Measurements from ENCODE around the gene GFPT2.

Gene GFPT2

GRCh38 chr5:180323160-180323559, 30.0 kb downstream of the GFPT2 start:
- TF ChIP-seq CTCF (IDR thresholded peaks at IDR 0.05), result no peak
- Histone ChIP-seq H3K27ac (no peak overlapping the region), H3K4me3 (no peak overlapping the region)
- no peak for DNase-seq (ENCODE audit: low spot score)

- no peak overlapping the region for H3K4me3 ChIP-seq
- TF ChIP-seq CTCF (IDR thresholded peaks at IDR 0.05), result no peak
- DNase-seq (ENCODE audit: low spot score), result no peak
- H3K27ac ChIP-seq, result no peak overlapping the region
These were observed 34.6 kb downstream of the GFPT2 start for GRCh38 chr5:180318456-180319089.

GRCh38 chr5:180316586-180316985, 36.5 kb downstream of the GFPT2 start:
- no peak for TF ChIP-seq CTCF (IDR thresholded peaks at IDR 0.05)
- DNase-seq (ENCODE audit: low spot score), result no peak

GRCh38 chr5:180315762-180316212, 37.3 kb downstream of the GFPT2 start:
- no peak for DNase-seq (ENCODE audit: low spot score)
- Histone ChIP-seq H3K27ac (no peak overlapping the region), H3K4me3 (no peak overlapping the region)
- peak; percentile 66 for TF ChIP-seq CTCF (IDR thresholded peaks at IDR 0.05)

More at GRCh38 chr5:180316586-180316985, 36.5 kb downstream of the GFPT2 start:
- H3K27ac ChIP-seq, result no peak overlapping the region
- H3K4me3 ChIP-seq, result no peak overlapping the region

- no peak for DNase-seq (ENCODE audit: low spot score)
- no peak overlapping the region for H3K4me3 ChIP-seq
- H3K27ac ChIP-seq, result no peak overlapping the region
- TF ChIP-seq CTCF (IDR thresholded peaks at IDR 0.05), result no peak
These were observed 39.2 kb downstream of the GFPT2 start for GRCh38 chr5:180313677-180314505.

- no peak for TF ChIP-seq CTCF (IDR thresholded peaks at IDR 0.05)
- no peak overlapping the region for H3K27ac ChIP-seq
- DNase-seq (ENCODE audit: low spot score), result no peak
- no peak overlapping the region for H3K4me3 ChIP-seq
These were observed 41.9 kb downstream of the GFPT2 start for GRCh38 chr5:180311216-180311615.

- Histone ChIP-seq H3K27ac (no peak overlapping the region), H3K4me3 (no peak overlapping the region)
- no peak for DNase-seq (ENCODE audit: low spot score)
- no peak for TF ChIP-seq CTCF (IDR thresholded peaks at IDR 0.05)
These were observed 46.3 kb downstream of the GFPT2 start for GRCh38 chr5:180306796-180307195.
